HG02798 (cell line): Measurements from ENCODE around the gene DXO.
"Not testable (repeated sequence)": the region's sequence is repeated elsewhere in the genome, so short reads cannot be mapped to it uniquely, and the experiment has no call there.

Experiments
- ATAC-seq: cut with Tn5 transposase; IDR thresholded peaks from one replicate; pipeline ENCODE4 v1.9.1; 2021; ENCODE audit warnings: mild to moderate bottlenecking; ENCODE audit not compliant: unreplicated experiment, poor library complexity

The DXO gene

GRCh38 chr6:31980195-31980876 is 8.4 kb upstream of the DXO start:
- not testable (repeated sequence) for ATAC-seq

- no peak for ATAC-seq
Measured at GRCh38 chr6:31979238-31979898, 7.4 kb upstream of the DXO start.

GRCh38 chr6:31978831-31979230 is 6.9 kb upstream of the DXO start:
- ATAC-seq = no peak

- ATAC-seq = no peak
Measured at GRCh38 chr6:31977816-31978431, 6.0 kb upstream of the DXO start.

- ATAC-seq = not testable (repeated sequence)
Measured at GRCh38 chr6:31976065-31976464, 4.1 kb upstream of the DXO start.

GRCh38 chr6:31972709-31973350 is 892 bp upstream of the DXO start:
- ATAC-seq = no peak

- ATAC-seq = no peak
Measured at GRCh38 chr6:31971279-31971992, 502 bp downstream of the DXO start.

GRCh38 chr6:31970604-31971271 is 1.2 kb downstream of the DXO start:
- ATAC-seq = no peak

GRCh38 chr6:31969712-31970603 is 2.0 kb downstream of the DXO start:
- no peak for ATAC-seq

- no peak for ATAC-seq
Measured at GRCh38 chr6:31968791-31969711, 2.9 kb downstream of the DXO start.

GRCh38 chr6:31968326-31968725 is 3.6 kb downstream of the DXO start:
- no peak for ATAC-seq

- no peak for ATAC-seq
Measured at GRCh38 chr6:31967926-31968320, 4.0 kb downstream of the DXO start.

- ATAC-seq = no peak
Measured at GRCh38 chr6:31966997-31967925, 4.7 kb downstream of the DXO start.

GRCh38 chr6:31966506-31966905 is 5.4 kb downstream of the DXO start:
- no peak for ATAC-seq

GRCh38 chr6:31965700-31966099 is 6.2 kb downstream of the DXO start:
- ATAC-seq = no peak

- no peak for ATAC-seq
Measured at GRCh38 chr6:31963921-31964320, 8.0 kb downstream of the DXO start.

GRCh38 chr6:31961616-31962015 is 10.3 kb downstream of the DXO start:
- no peak for ATAC-seq
